HepG2 (cell line): ENCODE data around the gene RBBP8NL. TPM values are rescaled to one million over a fixed set of nuclear protein-coding genes. Genes with fewer than 3 reads are reported as not detected.
A peak's percentile ranks its signal among the peaks of the same experiment; 100 is the strongest.

ENCODE experiments used
- BORCS8-MEF2B ChIP-seq: sonication (generic); formaldehyde crosslinking; IDR thresholded peaks from 2 replicates; pipeline ENCODE4 v1.8.0; 2022; ENCODE audit warnings: mild to moderate bottlenecking, missing genetic modification reagents
- CENPT ChIP-seq: sonication (generic); formaldehyde crosslinking; IDR thresholded peaks from 2 replicates; pipeline ENCODE4 v1.8.0; 2022; ENCODE audit warnings: low read depth, mild to moderate bottlenecking, moderate library complexity, missing genetic modification reagents
- FLYWCH1 ChIP-seq: sonication (generic); formaldehyde crosslinking; IDR thresholded peaks from 2 replicates; pipeline ENCODE4 v1.8.1; 2023; ENCODE audit warnings: mild to moderate bottlenecking, missing genetic modification reagents
- FOXO1 ChIP-seq: sonication (generic); formaldehyde crosslinking; IDR thresholded peaks from 2 replicates; pipeline ENCODE4 v1.4.0; 2020; ENCODE audit warnings: missing genetic modification reagents
- ISX ChIP-seq: sonication (generic); formaldehyde crosslinking; conservative IDR thresholded peaks from 2 replicates; pipeline ENCODE4 v1.5.0; 2020; ENCODE audit warnings: missing genetic modification reagents
- LCORL ChIP-seq, 2 experiments: fragments of 450-650 bp in 1 of 2; sonication (generic) in 1 of 2; formaldehyde crosslinking in 1 of 2; IDR thresholded peaks; 2 replicates each; pipeline versions ENCODE4 v1.5.0 to v1.6.1; 2017 to 2020; ENCODE audit warnings: antibody characterized with exemption in 1 of 2, missing genetic modification reagents in 1 of 2
- PRPF4 ChIP-seq: fragments of 200-400 bp; formaldehyde crosslinking; IDR thresholded peaks from 2 replicates; pipeline ENCODE4 v1.6.1; 2016; ENCODE audit warnings: low read length, low read depth; ENCODE audit not compliant: poor library complexity, severe bottlenecking
- RFX5 ChIP-seq: IDR thresholded peaks from 2 replicates; pipeline ENCODE4 v1.6.1; 2011; ENCODE audit warnings: low read depth, low read length, improper control_type of control experiment
- SMC3 ChIP-seq: IDR thresholded peaks from 2 replicates; pipeline ENCODE4 v1.6.1; 2011; ENCODE audit warnings: low read length, improper control_type of control experiment
- SOX5 ChIP-seq: IDR thresholded peaks from 2 replicates; pipeline ENCODE4 v1.6.1; 2016; ENCODE audit warnings: borderline replicate concordance
- SPEN ChIP-seq: sonication (generic); formaldehyde crosslinking; IDR thresholded peaks from 2 replicates; pipeline ENCODE4 v1.5.1; 2020; ENCODE audit warnings: low read depth, mild to moderate bottlenecking, missing genetic modification reagents
- SRF ChIP-seq: IDR thresholded peaks from 2 replicates; pipeline ENCODE4 v1.6.1; 2011; ENCODE audit warnings: mild to moderate bottlenecking, low read depth, low read length, moderate library complexity
- TARDBP ChIP-seq: sonication (generic); formaldehyde crosslinking; IDR thresholded peaks from 2 replicates; pipeline ENCODE4 v1.8.0; 2022; ENCODE audit warnings: mild to moderate bottlenecking, missing genetic modification reagents
- TBX3 ChIP-seq: fragments of 450-650 bp; IDR thresholded peaks from 2 replicates; pipeline ENCODE4 v1.6.1; 2017; ENCODE audit warnings: antibody characterized with exemption, mild to moderate bottlenecking, inconsistent platforms, borderline replicate concordance
- TCF12 ChIP-seq, 2 experiments: fragments of 450-650 bp in 1 of 2; sonication (generic) in 1 of 2; formaldehyde crosslinking in 1 of 2; IDR thresholded peaks; 2 replicates each; pipeline versions ENCODE4 v1.6.1 to v1.8.0; 2017 to 2022; ENCODE audit warnings: antibody characterized with exemption in 1 of 2, mild to moderate bottlenecking in 1 of 2, missing genetic modification reagents in 1 of 2, moderate library complexity in 1 of 2
- ZNF235 ChIP-seq: sonication (generic); formaldehyde crosslinking; IDR thresholded peaks from 2 replicates; pipeline ENCODE4 v1.8.1; 2023; ENCODE audit warnings: mild to moderate bottlenecking, missing genetic modification reagents, borderline replicate concordance
- ZNF350 ChIP-seq: sonication (generic); formaldehyde crosslinking; IDR thresholded peaks from 2 replicates; pipeline ENCODE4 v1.4.0; 2020; ENCODE audit warnings: mild to moderate bottlenecking, low read depth, missing genetic modification reagents, borderline replicate concordance
- ZNF431 ChIP-seq: sonication (generic); formaldehyde crosslinking; IDR thresholded peaks from 2 replicates; pipeline ENCODE4 v1.9.0; 2022; ENCODE audit warnings: missing genetic modification reagents, low read depth, mild to moderate bottlenecking, borderline replicate concordance
- ZNF432 ChIP-seq: sonication (generic); formaldehyde crosslinking; IDR thresholded peaks from 2 replicates; pipeline ENCODE4 v1.5.0; 2020; ENCODE audit warnings: missing genetic modification reagents, mild to moderate bottlenecking, borderline replicate concordance
- ZNF629 ChIP-seq: sonication (generic); formaldehyde crosslinking; conservative IDR thresholded peaks from 2 replicates; pipeline ENCODE4 v1.5.0; 2020; ENCODE audit warnings: missing genetic modification reagents
- ZNF687 ChIP-seq: sonication (generic); formaldehyde crosslinking; IDR thresholded peaks from 2 replicates; pipeline ENCODE4 v1.5.1; 2020; ENCODE audit warnings: mild to moderate bottlenecking, missing genetic modification reagents, moderate library complexity
- ZNF775 ChIP-seq: sonication (generic); formaldehyde crosslinking; IDR thresholded peaks from 2 replicates; pipeline ENCODE4 v1.4.0; 2020; ENCODE audit warnings: missing genetic modification reagents, mild to moderate bottlenecking, moderate library complexity, borderline replicate concordance
- polyA plus RNA-seq, 8 experiments: library from polyadenylated mRNA; depleted of rRNA in 3 of 8; stranded (reverse) in 7 of 8; unstranded in 1 of 8; fragments of >200 nt; fragmentation: Illumina TruSeq in 4 of 8; extraction: Trizol in 4 of 8; gene quantifications; 2 replicates each; pipeline versions ENCODE4 v1.2.1 to v1.2.3, GENCODE V29; 2011 to 2016; ENCODE audit warnings: low read depth in 4 of 8, missing spikeins in 1 of 8, mixed read lengths in 1 of 8; ENCODE audit not compliant: insufficient read depth in 1 of 8
- total RNA-seq, 5 experiments: library from RNA; depleted of rRNA; stranded (reverse); fragments of >200 nt; fragmentation: Illumina TruSeq; extraction: Trizol; gene quantifications; 2 replicates each; pipeline ENCODE4 v1.2.3, GENCODE V29; 2016; ENCODE audit warnings: low read depth in 1 of 5
- TF ChIP-seq, protein P1 (sequence below): sonication (generic); formaldehyde crosslinking; IDR thresholded peaks from 2 replicates; pipeline ENCODE4 v1.5.1; 2020; ENCODE audit warnings: missing genetic modification reagents, mild to moderate bottlenecking, borderline replicate concordance

The RBBP8NL gene
- total and polyA plus RNA-seq, 2 of the 13 experiments (the other 11 are each of a cell fraction or from before 2014, with no cell fraction given), result 0.69 to 0.86 TPM

DNA sequence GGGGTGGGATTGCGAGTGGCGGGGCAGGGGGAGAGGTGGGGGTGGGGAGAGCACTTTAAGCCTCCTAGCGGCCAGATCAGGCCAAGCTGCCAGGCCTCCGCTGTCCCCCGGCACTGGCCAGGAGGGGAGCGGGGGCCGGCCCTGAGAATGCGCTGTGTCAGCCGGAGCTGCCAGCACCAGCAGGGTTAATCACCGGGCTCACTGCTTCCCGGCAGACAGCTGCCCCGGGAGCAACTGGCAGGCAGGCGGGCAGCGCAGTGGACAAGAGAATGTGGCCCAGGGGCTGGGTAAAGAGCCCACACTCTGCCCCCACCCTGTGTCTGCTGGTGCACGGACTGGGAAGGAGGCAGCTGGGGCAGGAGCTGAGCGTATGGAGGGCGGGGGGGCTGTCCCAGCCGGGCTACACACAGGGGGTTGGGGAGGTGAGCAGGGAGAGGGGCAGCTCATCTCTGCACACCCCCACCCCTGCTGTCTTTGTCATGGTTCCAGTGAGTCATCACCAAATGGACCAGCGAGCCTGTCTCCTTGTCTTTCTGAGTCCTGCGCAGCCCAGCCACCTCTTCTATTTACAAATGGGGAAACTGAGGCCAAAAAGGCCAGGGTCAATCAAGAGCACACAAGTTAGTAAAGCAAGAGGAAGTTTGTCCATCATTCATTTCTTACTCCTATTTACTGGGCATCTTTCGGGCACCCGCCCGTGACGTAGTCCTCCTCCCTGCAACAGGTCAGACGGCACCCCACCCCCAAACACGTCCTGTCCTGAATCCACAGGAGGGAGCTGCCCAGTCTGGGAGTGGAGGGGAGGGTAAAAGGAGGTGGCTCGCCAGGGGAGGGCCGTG lies 58.1 kb downstream of the RBBP8NL start (continued):
- TF ChIP-seq ZNF431 (CRISPR knock-in tag), result no peak
- 0 out of 2 replicates have a peak, but pooled peaks have one; percentile 5 for TF ChIP-seq TBX3
- TF ChIP-seq SPEN (CRISPR knock-in tag), result no peak
- no peak; the same call in 1 of the 2 replicates for TF ChIP-seq FLYWCH1 (CRISPR knock-in tag)
- no peak for TF ChIP-seq BORCS8-MEF2B (CRISPR knock-in tag)
- no peak; the same call in 1 of the 2 replicates for TF ChIP-seq SMC3
- 0 out of 2 replicates have a peak, but pooled peaks have one; percentile 20 for TF ChIP-seq ZNF629 (CRISPR knock-in tag)
- TF ChIP-seq LCORL (IDR thresholded peaks at IDR 0.05), result no peak
- no peak; the same call in 1 of the 2 replicates for TF ChIP-seq LCORL (CRISPR knock-in tag; IDR thresholded peaks at IDR 0.05)
- no peak for TF ChIP-seq ZNF432 (CRISPR knock-in tag)
- no peak for TF ChIP-seq TCF12 (IDR thresholded peaks at IDR 0.05)
- no peak for TF ChIP-seq TCF12 (CRISPR knock-in tag; IDR thresholded peaks at IDR 0.05)
- no peak; the same call in 1 of the 2 replicates for TF ChIP-seq RFX5
- no peak for TF ChIP-seq PRPF4
- no peak; the same call in 1 of the 2 replicates for TF ChIP-seq ZNF350 (CRISPR knock-in tag)
- no peak for TF ChIP-seq CENPT (CRISPR knock-in tag)
- no peak for TF ChIP-seq ZNF235 (CRISPR knock-in tag)
- peak; percentile 47; the same call in 1 of the 2 replicates for TF ChIP-seq ZNF687
- TF ChIP-seq, protein P1, sequence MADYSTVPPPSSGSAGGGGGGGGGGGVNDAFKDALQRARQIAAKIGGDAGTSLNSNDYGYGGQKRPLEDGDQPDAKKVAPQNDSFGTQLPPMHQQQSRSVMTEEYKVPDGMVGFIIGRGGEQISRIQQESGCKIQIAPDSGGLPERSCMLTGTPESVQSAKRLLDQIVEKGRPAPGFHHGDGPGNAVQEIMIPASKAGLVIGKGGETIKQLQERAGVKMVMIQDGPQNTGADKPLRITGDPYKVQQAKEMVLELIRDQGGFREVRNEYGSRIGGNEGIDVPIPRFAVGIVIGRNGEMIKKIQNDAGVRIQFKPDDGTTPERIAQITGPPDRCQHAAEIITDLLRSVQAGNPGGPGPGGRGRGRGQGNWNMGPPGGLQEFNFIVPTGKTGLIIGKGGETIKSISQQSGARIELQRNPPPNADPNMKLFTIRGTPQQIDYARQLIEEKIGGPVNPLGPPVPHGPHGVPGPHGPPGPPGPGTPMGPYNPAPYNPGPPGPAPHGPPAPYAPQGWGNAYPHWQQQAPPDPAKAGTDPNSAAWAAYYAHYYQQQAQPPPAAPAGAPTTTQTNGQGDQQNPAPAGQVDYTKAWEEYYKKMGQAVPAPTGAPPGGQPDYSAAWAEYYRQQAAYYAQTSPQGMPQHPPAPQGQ (CRISPR knock-in tag), result no peak
- no peak for TF ChIP-seq SRF
- TF ChIP-seq FOXO1 (CRISPR knock-in tag), result peak; percentile 51; the same call in 1 of the 2 replicates
- no peak; the same call in 1 of the 2 replicates for TF ChIP-seq TARDBP (CRISPR knock-in tag)
- no peak for TF ChIP-seq ISX
- TF ChIP-seq ZNF775 (CRISPR knock-in tag), result no peak; the same call in 1 of the 2 replicates
- TF ChIP-seq SOX5, result no peak
